Stimulated activated naive CD4-positive, alpha-beta T cell (primary cell): ENCODE measurements around the gene MACROD2.

Experiments
- DNase-seq, 6 experiments: peaks; one replicate each; lab custom pipeline; 2025; lab: John Stamatoyannopoulos, UW

Gene MACROD2

GRCh38 chr20:15058841-15059240, 1063.5 kb downstream of the MACROD2 start:
- DNase-seq, result no peak

- no peak for DNase-seq
Measured at GRCh38 chr20:15059438-15059837, 1064.1 kb downstream of the MACROD2 start.

- no peak for DNase-seq
Measured at GRCh38 chr20:15060265-15061060, 1065.1 kb downstream of the MACROD2 start.

GRCh38 chr20:15061061-15061430, 1065.7 kb downstream of the MACROD2 start:
- no peak for DNase-seq

GRCh38 chr20:15061955-15062354, 1066.6 kb downstream of the MACROD2 start:
- DNase-seq, result no peak

GRCh38 chr20:15063081-15063480, 1067.8 kb downstream of the MACROD2 start:
- no peak for DNase-seq

- no peak for DNase-seq
Measured at GRCh38 chr20:15064741-15065140, 1069.4 kb downstream of the MACROD2 start.

GRCh38 chr20:15065794-15066193, 1070.5 kb downstream of the MACROD2 start:
- DNase-seq, result no peak

GRCh38 chr20:15068486-15068885, 1073.2 kb downstream of the MACROD2 start:
- no peak for DNase-seq

GRCh38 chr20:15069355-15069754, 1074.0 kb downstream of the MACROD2 start:
- no peak for DNase-seq

GRCh38 chr20:15071085-15071808, 1075.9 kb downstream of the MACROD2 start:
- DNase-seq, result no peak

GRCh38 chr20:15072316-15072715, 1077.0 kb downstream of the MACROD2 start:
- DNase-seq, result no peak

GRCh38 chr20:15075586-15075985, 1080.3 kb downstream of the MACROD2 start:
- no peak for DNase-seq

- DNase-seq, result no peak
Measured at GRCh38 chr20:15076785-15077184, 1081.5 kb downstream of the MACROD2 start.

GRCh38 chr20:15077733-15078250, 1082.5 kb downstream of the MACROD2 start:
- no peak for DNase-seq

- DNase-seq, result no peak
Measured at GRCh38 chr20:15079594-15080340, 1084.5 kb downstream of the MACROD2 start.

- DNase-seq, result no peak
Measured at GRCh38 chr20:15081261-15081660, 1085.9 kb downstream of the MACROD2 start.

GRCh38 chr20:15091421-15092037, 1096.2 kb downstream of the MACROD2 start:
- DNase-seq, result no peak

GRCh38 chr20:15098351-15098750, 1103.0 kb downstream of the MACROD2 start:
- DNase-seq, result no peak

GRCh38 chr20:15099130-15099529, 1103.8 kb downstream of the MACROD2 start:
- no peak for DNase-seq

GRCh38 chr20:15100506-15101160, 1105.3 kb downstream of the MACROD2 start:
- DNase-seq, result no peak
